NB4 (cell line): ENCODE results near the gene VPS9D1.

Experiments used
- MYC ChIP-seq: IDR thresholded peaks from 2 replicates; pipeline ENCODE4 v1.6.1; 2011; ENCODE audit warnings: low read depth, low read length
- POLR2A ChIP-seq: IDR thresholded peaks from 2 replicates; pipeline ENCODE4 v1.6.1; 2011; ENCODE audit warnings: mild to moderate bottlenecking; ENCODE audit not compliant: insufficient read length; ENCODE audit errors: extremely low read depth
- TF ChIP-seq, protein P1 (sequence below): IDR thresholded peaks from one replicate; pipeline ENCODE4 v1.5.1; 2012; ENCODE audit warnings: low read depth, low read length
- TF ChIP-seq, protein P2 (sequence below): IDR thresholded peaks from 2 replicates; pipeline ENCODE4 v1.6.1; 2011; ENCODE audit warnings: low read depth, low read length

DNA sequence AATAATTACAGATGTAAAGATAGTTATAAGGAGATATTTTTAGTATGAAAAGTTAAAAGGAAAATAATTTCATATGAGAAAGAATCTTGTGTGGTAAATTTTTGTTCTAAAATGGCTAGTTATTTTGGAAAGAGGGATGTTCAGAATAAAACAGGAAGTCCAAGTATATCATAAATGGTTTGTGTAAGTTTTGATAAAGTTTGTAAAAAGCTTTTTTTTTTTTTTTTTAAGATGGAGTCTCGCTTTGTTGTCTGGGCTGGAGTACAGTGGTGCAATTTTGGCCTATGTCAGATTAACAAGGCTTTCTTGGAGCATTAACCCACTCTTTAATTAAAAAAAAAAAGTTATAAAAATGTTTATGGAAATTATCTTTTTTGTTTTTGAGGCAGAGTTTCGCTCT is 42.4 kb downstream of the VPS9D1 start:
- TF ChIP-seq, protein P1, sequence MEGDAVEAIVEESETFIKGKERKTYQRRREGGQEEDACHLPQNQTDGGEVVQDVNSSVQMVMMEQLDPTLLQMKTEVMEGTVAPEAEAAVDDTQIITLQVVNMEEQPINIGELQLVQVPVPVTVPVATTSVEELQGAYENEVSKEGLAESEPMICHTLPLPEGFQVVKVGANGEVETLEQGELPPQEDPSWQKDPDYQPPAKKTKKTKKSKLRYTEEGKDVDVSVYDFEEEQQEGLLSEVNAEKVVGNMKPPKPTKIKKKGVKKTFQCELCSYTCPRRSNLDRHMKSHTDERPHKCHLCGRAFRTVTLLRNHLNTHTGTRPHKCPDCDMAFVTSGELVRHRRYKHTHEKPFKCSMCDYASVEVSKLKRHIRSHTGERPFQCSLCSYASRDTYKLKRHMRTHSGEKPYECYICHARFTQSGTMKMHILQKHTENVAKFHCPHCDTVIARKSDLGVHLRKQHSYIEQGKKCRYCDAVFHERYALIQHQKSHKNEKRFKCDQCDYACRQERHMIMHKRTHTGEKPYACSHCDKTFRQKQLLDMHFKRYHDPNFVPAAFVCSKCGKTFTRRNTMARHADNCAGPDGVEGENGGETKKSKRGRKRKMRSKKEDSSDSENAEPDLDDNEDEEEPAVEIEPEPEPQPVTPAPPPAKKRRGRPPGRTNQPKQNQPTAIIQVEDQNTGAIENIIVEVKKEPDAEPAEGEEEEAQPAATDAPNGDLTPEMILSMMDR = no peak
- TF ChIP-seq POLR2A (no peak), MYC (no peak)
- TF ChIP-seq, protein P2, sequence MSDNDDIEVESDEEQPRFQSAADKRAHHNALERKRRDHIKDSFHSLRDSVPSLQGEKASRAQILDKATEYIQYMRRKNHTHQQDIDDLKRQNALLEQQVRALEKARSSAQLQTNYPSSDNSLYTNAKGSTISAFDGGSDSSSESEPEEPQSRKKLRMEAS = no peak
